Measurements from ENCODE around the gene RANBP10.
"Not testable (repeated sequence)": the region's sequence is repeated elsewhere in the genome, so short reads cannot be mapped to it uniquely, and the experiment has no call there.

RANBP10 gene

DNA sequence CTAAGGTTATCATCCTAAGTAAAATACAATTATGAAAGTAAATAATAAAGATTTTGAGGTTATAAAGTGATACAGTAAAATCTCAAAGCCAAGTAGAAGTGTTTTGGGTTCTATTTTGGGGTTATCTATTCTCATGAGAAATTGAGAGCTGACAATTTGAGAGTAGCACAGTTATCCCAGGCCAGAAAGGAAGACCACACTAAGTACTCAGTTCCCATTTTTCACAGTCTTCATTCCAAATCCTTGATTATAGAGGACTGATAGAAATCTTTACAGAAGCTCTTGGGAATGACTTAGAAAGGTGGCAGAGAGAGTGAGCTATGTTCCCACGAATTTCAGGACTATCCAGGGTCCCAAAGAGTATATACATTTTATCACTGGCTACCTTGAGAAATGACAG lies 91.8 kb downstream of the RANBP10 start:
- DNase-seq (ENCODE audit: low read depth in 2 of 2) = no peak

- DNase-seq (ENCODE audit: low read depth in 2 of 2) = no peak
Observed at GRCh38 chr16:67713647-67714273, 92.6 kb downstream of the RANBP10 start.

- no peak for DNase-seq (ENCODE audit: low read depth in 2 of 2)
Observed at GRCh38 chr16:67710607-67711006, 95.8 kb downstream of the RANBP10 start.

DNA sequence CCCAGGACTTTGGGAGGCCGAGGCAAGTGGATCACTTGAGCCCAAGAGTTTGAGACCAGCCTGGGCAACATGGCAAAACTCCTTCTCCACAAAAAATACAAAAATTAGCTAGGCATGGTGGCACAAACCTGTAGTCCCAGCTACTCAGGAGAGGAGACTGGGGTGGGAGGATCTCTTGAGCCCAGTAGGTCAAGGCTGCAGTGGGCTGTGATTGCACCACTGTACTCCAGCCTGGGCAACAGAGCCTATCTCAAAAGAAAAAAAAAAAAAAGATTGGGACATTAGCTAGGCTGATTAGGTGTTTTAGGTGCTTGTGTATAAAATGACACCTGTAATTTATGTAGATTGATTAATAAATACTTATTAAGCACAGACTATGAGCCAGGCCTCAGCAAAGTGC lies 97.3 kb downstream of the RANBP10 start:
- DNase-seq (ENCODE audit: low read depth in 2 of 2) = no peak

GRCh38 chr16:67708368-67708771 lies 98.0 kb downstream of the RANBP10 start:
- DNase-seq (ENCODE audit: low read depth in 2 of 2) = no peak

GRCh38 chr16:67707790-67708189 lies 98.6 kb downstream of the RANBP10 start:
- DNase-seq (ENCODE audit: low read depth in 2 of 2) = no peak

- DNase-seq (ENCODE audit: low read depth in 2 of 2) = no peak
Observed at GRCh38 chr16:67707210-67707609, 99.2 kb downstream of the RANBP10 start.

- DNase-seq (ENCODE audit: low read depth in 2 of 2) = no peak
Observed at GRCh38 chr16:67704110-67704509, 102.2 kb downstream of the RANBP10 start.

GRCh38 chr16:67703626-67704025 lies 102.7 kb downstream of the RANBP10 start:
- DNase-seq (ENCODE audit: low read depth in 2 of 2) = no peak

DNA sequence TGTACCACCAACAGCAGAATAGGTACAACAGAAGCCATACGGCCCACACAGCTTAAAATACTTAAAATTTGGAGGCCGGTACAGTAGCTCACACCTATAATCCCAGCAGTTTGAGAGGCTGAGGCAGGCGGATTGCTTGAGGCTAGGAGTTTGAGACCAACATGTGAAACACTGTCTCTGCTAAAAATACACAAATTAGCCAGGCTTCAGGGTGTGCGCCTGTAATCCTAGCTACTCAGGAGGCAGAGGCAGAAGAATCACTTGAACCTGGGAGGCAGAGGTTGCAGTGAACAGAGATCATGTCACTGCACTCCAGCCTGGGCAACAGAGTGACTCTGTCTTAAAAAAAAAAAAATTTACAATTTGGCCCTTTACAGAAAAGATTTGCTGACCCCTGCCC lies 104.2 kb downstream of the RANBP10 start:
- no peak for DNase-seq (ENCODE audit: low read depth in 2 of 2)

GRCh38 chr16:67701420-67701819 lies 104.9 kb downstream of the RANBP10 start:
- no peak for DNase-seq (ENCODE audit: low read depth in 2 of 2)

DNA sequence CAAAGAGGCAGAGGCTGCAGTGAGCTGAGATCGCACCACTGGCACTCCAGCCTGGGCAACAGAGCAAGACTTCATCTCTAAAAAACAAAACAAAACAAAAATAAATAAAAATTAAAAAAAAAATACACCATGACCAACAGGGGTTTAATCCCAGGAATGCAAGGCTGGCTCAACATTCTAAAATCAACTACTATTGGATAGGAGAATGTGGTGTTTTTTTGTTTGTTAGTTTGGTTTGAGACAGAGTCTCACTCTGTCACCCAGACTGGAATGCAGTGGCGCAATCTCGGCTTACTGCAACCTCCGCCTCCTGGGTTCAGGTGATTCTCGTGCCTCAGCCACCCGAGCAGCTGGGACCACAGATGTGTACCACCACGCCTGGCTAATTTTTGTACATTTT lies 107.1 kb downstream of the RANBP10 start:
- DNase-seq (ENCODE audit: low read depth in 2 of 2) = no peak

DNA sequence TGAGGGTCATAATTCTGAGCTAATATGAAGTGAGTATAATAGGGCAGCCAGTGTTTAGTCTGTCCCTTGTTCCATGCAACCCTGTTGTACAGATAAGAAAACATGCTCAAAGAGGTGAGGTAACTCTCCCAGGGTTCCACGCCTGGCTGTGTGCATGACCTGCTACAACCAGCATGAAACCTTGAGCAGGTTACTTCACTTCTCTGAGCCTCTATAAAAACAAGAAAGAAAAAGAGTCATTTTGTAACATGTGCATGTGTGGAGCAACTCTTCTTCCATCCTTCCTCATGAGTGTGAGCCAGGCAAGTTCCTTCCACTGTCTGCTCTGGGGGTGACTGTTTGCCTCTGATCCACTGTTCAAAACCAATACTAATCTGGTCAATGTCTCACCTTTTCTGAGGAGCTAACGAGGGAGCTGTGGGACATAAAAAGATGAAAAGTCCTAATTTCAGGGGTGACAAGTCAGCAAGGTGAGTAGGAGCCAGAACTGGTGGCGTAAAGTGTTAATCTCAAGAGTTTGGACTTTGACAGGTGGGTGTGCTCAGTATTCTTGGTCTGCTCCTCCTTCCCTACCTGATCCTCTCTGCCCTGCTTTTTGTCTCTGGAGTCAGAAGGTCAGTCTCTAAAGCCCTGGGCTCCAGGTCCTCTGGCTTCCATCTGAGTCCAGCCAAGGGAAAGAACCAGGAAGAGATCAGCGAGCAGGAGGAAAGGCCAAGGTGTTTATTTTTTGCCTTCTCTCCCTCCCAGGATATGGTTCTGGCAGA lies 108.8 kb downstream of the RANBP10 start:
- no peak for DNase-seq (ENCODE audit: low read depth in 2 of 2)

- DNase-seq (ENCODE audit: low read depth in 2 of 2) = no peak
Observed at GRCh38 chr16:67694611-67695010, 111.7 kb downstream of the RANBP10 start.

DNA sequence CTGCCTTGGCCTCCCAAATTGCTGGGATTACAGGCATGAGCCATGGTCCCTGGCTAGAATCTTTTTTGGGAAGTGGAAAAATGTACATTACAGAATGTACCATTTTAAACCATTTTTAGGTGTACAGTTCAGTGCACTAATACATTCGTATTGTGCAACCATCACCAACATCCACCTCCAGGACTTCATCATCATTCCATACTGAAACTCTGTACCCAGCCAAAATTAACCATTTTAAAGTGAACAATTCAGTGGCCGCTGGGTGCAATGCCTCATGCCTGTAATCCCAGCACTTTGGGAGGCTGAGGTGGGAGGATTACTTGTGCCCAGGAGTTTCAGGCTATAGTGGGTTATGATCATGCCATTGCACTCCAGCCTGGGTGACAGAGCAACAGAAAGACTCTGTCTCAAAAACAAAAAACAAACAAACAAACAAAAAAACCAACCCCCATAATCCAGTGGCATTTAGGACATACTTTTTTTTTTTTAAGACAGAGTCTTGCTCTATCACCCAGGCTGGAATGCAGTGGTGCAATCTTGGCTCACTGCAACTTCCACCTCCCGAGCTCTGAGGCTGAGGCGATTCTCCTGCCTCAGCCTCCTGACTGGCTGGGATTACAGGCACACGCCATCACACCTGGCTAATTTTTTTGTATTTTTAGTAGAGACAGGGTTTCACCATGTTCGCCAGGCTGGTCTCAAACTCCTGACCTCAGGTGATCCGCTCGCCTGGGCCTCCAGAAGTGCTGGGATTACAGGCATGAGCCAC lies 112.7 kb downstream of the RANBP10 start:
- not testable (repeated sequence) for DNase-seq (ENCODE audit: low read depth in 2 of 2)

GRCh38 chr16:67685388-67686112 lies 120.8 kb downstream of the RANBP10 start:
- DNase-seq (ENCODE audit: low read depth in 2 of 2) = no peak

DNA sequence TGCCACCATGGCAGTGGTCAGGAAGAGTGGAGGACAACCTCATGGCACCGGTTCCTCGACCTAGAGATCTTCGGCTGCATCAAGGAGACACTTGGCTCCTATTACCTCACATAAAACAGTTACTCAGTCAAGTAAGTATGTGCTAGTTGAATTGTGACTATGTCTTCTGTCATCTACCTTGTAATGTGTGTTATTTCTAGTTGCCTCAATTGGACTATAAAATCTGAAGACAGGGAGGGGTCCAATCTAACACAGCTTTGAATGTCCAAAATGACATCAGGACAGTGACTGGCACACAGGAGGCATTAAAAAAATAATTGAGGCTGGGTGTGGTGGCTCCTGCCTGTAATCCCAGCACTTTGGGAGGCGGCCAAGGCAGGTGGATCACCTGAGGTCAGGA lies 122.6 kb downstream of the RANBP10 start:
- no peak for DNase-seq (ENCODE audit: low read depth in 2 of 2)

- no peak for DNase-seq (ENCODE audit: low read depth in 2 of 2)
Observed at GRCh38 chr16:67679935-67680897, 126.1 kb downstream of the RANBP10 start.

DNA sequence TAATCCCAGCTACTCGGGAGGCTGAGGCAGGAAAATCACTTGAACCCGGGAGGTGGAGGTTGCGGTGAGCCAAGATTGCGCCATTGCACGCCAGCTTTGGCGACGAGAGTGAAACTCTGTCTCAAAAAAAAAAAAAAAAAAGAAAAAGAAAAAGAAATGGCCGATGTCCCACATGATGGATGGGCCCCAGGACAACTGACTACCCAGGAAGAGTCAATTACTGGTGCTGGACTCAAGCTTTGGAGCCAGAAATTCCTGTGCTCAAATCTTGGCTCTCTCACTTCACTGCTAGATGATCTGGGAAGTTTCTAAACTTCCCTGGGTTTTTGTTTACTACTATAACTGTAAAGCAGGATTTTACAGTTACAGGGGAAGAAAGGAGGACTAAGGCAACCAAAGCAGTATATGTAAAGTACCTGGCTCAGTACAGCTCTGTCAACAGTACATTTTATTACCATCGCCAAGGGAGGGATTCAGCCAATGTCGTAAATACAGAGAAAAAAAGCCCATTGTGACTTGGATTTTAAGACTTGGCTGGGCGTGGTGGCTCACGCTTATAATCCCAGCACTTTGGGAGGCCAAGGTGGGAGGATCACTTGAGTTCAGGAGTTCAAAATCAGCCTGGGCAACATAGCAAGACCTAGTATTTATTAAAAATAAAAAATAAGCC lies 127.9 kb downstream of the RANBP10 start:
- DNase-seq (ENCODE audit: low read depth in 2 of 2) = no peak

GRCh38 chr16:67677712-67678111 lies 128.6 kb downstream of the RANBP10 start:
- no peak for DNase-seq (ENCODE audit: low read depth in 2 of 2)

All from stimulated activated CD8-positive, alpha-beta memory T cell treated with anti-CD3 and anti-CD28 coated beads, Interleukin-2, amount 100 ng/mL, for 48 hours (primary cell).